ENCODE data around the gene RIN3. TPM values are rescaled to one million over a fixed set of nuclear protein-coding genes. Genes with fewer than 3 reads are reported as not detected.

RIN3 gene
- total RNA-seq, 1 donor from 2014 or later: 0.22 TPM

GRCh38 chr14:92607251-92607650 lies 93.7 kb downstream of the RIN3 start:
- Histone ChIP-seq H3K36me3 (no peaks in the 10 kb centered on the region), H3K4me3 (no peak overlapping the region), H3K27me3 (no peaks in the 10 kb centered on the region), H3K4me2 (no peak overlapping the region), H3K79me2 (ENCODE audit: low read depth) (no peaks in the 10 kb centered on the region), H2AFZ (replicated peaks) (no peak overlapping the region), H3K9ac (no peak overlapping the region), H3K27ac (no peak overlapping the region), H3K9me3 (ENCODE audit: low read depth) (no peaks in the 10 kb centered on the region), H3F3A (ENCODE audit: low read depth) (no peaks in the 10 kb centered on the region), H4K20me1 (ENCODE audit: low read depth) (no peaks in the 10 kb centered on the region), H3K4me1 (peaks cover 6% of the 10 kb centered on the region)
- Mint-ChIP-seq H3K27me3 (ENCODE audit: insufficient read depth, low read depth) (peaks cover 4% of the 10 kb centered on the region), H3K9me3 (peaks cover 4% of the 10 kb centered on the region), H3K36me3 (no peaks in the 10 kb centered on the region), H3K4me3 (no peak overlapping the region), H3K4me1 (peaks cover 15% of the 10 kb centered on the region), H3K27ac (no peak overlapping the region)
- no peak for DNase-seq (ENCODE audit: low spot score)
- TF ChIP-seq EZH2phosphoT487 (IDR thresholded peaks at IDR 0.05) (no peak), CTCF (IDR thresholded peaks at IDR 0.05) (no peak), EZH2 (IDR thresholded peaks at IDR 0.05) (no peak)

- H3K4me1 Mint-ChIP-seq: peaks cover 15% of the 10 kb centered on the region
- H3K9me3 Mint-ChIP-seq: peaks cover 4% of the 10 kb centered on the region
- no peak overlapping the region for H3K4me2 ChIP-seq
- H3K36me3 Mint-ChIP-seq: no peaks in the 10 kb centered on the region
- no peaks in the 10 kb centered on the region for H3K27me3 ChIP-seq
- H3F3A ChIP-seq (ENCODE audit: low read depth): no peaks in the 10 kb centered on the region
- H4K20me1 ChIP-seq (ENCODE audit: low read depth): no peaks in the 10 kb centered on the region
- no peak for DNase-seq (ENCODE audit: low spot score)
- no peaks in the 10 kb centered on the region for H3K9me3 ChIP-seq (ENCODE audit: low read depth)
- H3K4me3 Mint-ChIP-seq: no peak overlapping the region
- no peak overlapping the region for H3K27ac Mint-ChIP-seq
- no peak overlapping the region for H3K9ac ChIP-seq
- no peak overlapping the region for H2AFZ ChIP-seq (replicated peaks)
- no peaks in the 10 kb centered on the region for H3K36me3 ChIP-seq
- peaks cover 4% of the 10 kb centered on the region for H3K27me3 Mint-ChIP-seq (ENCODE audit: insufficient read depth, low read depth)
- peaks cover 6% of the 10 kb centered on the region for H3K4me1 ChIP-seq
- TF ChIP-seq CTCF (IDR thresholded peaks at IDR 0.05): no peak
- no peak for TF ChIP-seq EZH2phosphoT487 (IDR thresholded peaks at IDR 0.05)
- TF ChIP-seq EZH2 (IDR thresholded peaks at IDR 0.05): no peak
- no peaks in the 10 kb centered on the region for H3K79me2 ChIP-seq (ENCODE audit: low read depth)
- no peak overlapping the region for H3K4me3 ChIP-seq
- H3K27ac ChIP-seq: no peak overlapping the region
These were observed 94.3 kb downstream of the RIN3 start for GRCh38 chr14:92607702-92608429.

- H3K4me1 Mint-ChIP-seq: no peaks in the 10 kb centered on the region
These were observed 96.4 kb downstream of the RIN3 start for GRCh38 chr14:92609955-92610354.

More at GRCh38 chr14:92609955-92610354, 96.4 kb downstream of the RIN3 start:
- peaks cover 2% of the 10 kb centered on the region for H3K27me3 Mint-ChIP-seq (ENCODE audit: insufficient read depth, low read depth)
- no peak overlapping the region for H3K27ac ChIP-seq
- H3K9me3 Mint-ChIP-seq: peaks cover 4% of the 10 kb centered on the region
- TF ChIP-seq CTCF (IDR thresholded peaks at IDR 0.05): no peak
- no peak for TF ChIP-seq EZH2phosphoT487 (IDR thresholded peaks at IDR 0.05)
- TF ChIP-seq EZH2 (IDR thresholded peaks at IDR 0.05): no peak
- no peak overlapping the region for H3K4me3 Mint-ChIP-seq
- H3K4me1 ChIP-seq: no peaks in the 10 kb centered on the region
- H3K79me2 ChIP-seq (ENCODE audit: low read depth): no peaks in the 10 kb centered on the region
- H3F3A ChIP-seq (ENCODE audit: low read depth): no peaks in the 10 kb centered on the region
- H3K27me3 ChIP-seq: no peaks in the 10 kb centered on the region
- no peak overlapping the region for H3K27ac Mint-ChIP-seq
- H3K9me3 ChIP-seq (ENCODE audit: low read depth): no peaks in the 10 kb centered on the region
- H3K4me3 ChIP-seq: no peak overlapping the region
- H4K20me1 ChIP-seq (ENCODE audit: low read depth): no peaks in the 10 kb centered on the region
- DNase-seq (ENCODE audit: low spot score): no peak
- no peaks in the 10 kb centered on the region for H3K36me3 ChIP-seq
- no peak overlapping the region for H3K9ac ChIP-seq
- no peak overlapping the region for H3K4me2 ChIP-seq
- no peak overlapping the region for H2AFZ ChIP-seq (replicated peaks)
- H3K36me3 Mint-ChIP-seq: no peaks in the 10 kb centered on the region

Measured in neural progenitor cell (in vitro differentiated cells).